ENCODE measurements around the gene DCLK1. TPM values are rescaled to one million over a fixed set of nuclear protein-coding genes. Genes with fewer than 3 reads are reported as not detected.

The DCLK1 gene
- total RNA-seq, 2 donors from 2014 or later: 3.8 to 3.9 TPM

- DNase-seq (ENCODE audit: low spot score): no peak
- Histone ChIP-seq H3K27me3 (replicated peaks; ENCODE audit: insufficient read depth) (no peaks in the 10 kb centered on the region), H3K9me3 (no peaks in the 10 kb centered on the region), H3K27ac (no peak overlapping the region), H3K36me3 (no peaks in the 10 kb centered on the region), H3K4me3 (no peak overlapping the region), H3K4me1 (replicated peaks) (no peaks in the 10 kb centered on the region)
- intact Hi-C loops (cut with DNase I): no loop called here
- TF ChIP-seq POLR2A (IDR thresholded peaks at IDR 0.05) (no peak), POLR2AphosphoS5 (IDR thresholded peaks at IDR 0.05) (no peak)
- WGBS: 100% methylated on average over 5 of the region's 5 CpGs
Measured at GRCh38 chr13:36088463-36088862, 42.7 kb downstream of the DCLK1 start.

GRCh38 chr13:36088001-36088400, 43.2 kb downstream of the DCLK1 start:
- no peak overlapping the region for H3K27ac ChIP-seq
- 90% methylated on average over 2 of the region's 2 CpGs for WGBS
- no peak for TF ChIP-seq POLR2A (IDR thresholded peaks at IDR 0.05)
- TF ChIP-seq CTCF (IDR thresholded peaks at IDR 0.05): no peak
- no peak for TF ChIP-seq POLR2AphosphoS5 (IDR thresholded peaks at IDR 0.05)

GRCh38 chr13:36086117-36086516, 45.1 kb downstream of the DCLK1 start:
- Histone ChIP-seq H3K27ac (no peak overlapping the region), H3K9me3 (no peaks in the 10 kb centered on the region), H3K4me1 (replicated peaks) (no peaks in the 10 kb centered on the region), H3K27me3 (replicated peaks; ENCODE audit: insufficient read depth) (no peaks in the 10 kb centered on the region), H3K36me3 (no peaks in the 10 kb centered on the region), H3K4me3 (no peak overlapping the region)
- TF ChIP-seq POLR2AphosphoS5 (IDR thresholded peaks at IDR 0.05) (no peak), POLR2A (IDR thresholded peaks at IDR 0.05) (no peak), CTCF (IDR thresholded peaks at IDR 0.05) (no peak)
- intact Hi-C loops (cut with DNase I): no loop called here
- 72% methylated on average over 3 of the region's 3 CpGs for WGBS
- DNase-seq (ENCODE audit: low spot score): no peak

More at GRCh38 chr13:36088001-36088400, 43.2 kb downstream of the DCLK1 start:
- Histone ChIP-seq H3K27me3 (replicated peaks; ENCODE audit: insufficient read depth) (no peaks in the 10 kb centered on the region), H3K9me3 (no peaks in the 10 kb centered on the region), H3K36me3 (no peaks in the 10 kb centered on the region), H3K4me1 (replicated peaks) (no peaks in the 10 kb centered on the region), H3K4me3 (no peak overlapping the region)
- DNase-seq (ENCODE audit: low spot score): no peak
- intact Hi-C loops (cut with DNase I): no loop called here

- WGBS: 90% methylated on average over 6 of the region's 6 CpGs
- DNase-seq (ENCODE audit: low spot score): no peak
- no peaks in the 10 kb centered on the region for H3K9me3 ChIP-seq
- no peak overlapping the region for H3K27ac ChIP-seq
- intact Hi-C loops (cut with DNase I): no loop called here
- no peaks in the 10 kb centered on the region for H3K4me1 ChIP-seq (replicated peaks)
- no peaks in the 10 kb centered on the region for H3K27me3 ChIP-seq (replicated peaks; ENCODE audit: insufficient read depth)
- no peaks in the 10 kb centered on the region for H3K36me3 ChIP-seq
- H3K4me3 ChIP-seq: no peak overlapping the region
- TF ChIP-seq POLR2AphosphoS5 (IDR thresholded peaks at IDR 0.05): no peak
- no peak for TF ChIP-seq CTCF (IDR thresholded peaks at IDR 0.05)
- no peak for TF ChIP-seq POLR2A (IDR thresholded peaks at IDR 0.05)
Measured at GRCh38 chr13:36084131-36084530, 47.1 kb downstream of the DCLK1 start.

- intact Hi-C loops (cut with DNase I): no loop called here
- Histone ChIP-seq H3K27me3 (replicated peaks; ENCODE audit: insufficient read depth) (no peaks in the 10 kb centered on the region), H3K27ac (no peak overlapping the region), H3K4me1 (replicated peaks) (no peaks in the 10 kb centered on the region), H3K9me3 (no peaks in the 10 kb centered on the region), H3K36me3 (no peaks in the 10 kb centered on the region), H3K4me3 (no peak overlapping the region)
- DNase-seq (ENCODE audit: low spot score): no peak
- WGBS: 72% methylated on average over 2 of the region's 2 CpGs
- TF ChIP-seq POLR2AphosphoS5 (IDR thresholded peaks at IDR 0.05): no peak
- no peak for TF ChIP-seq POLR2A (IDR thresholded peaks at IDR 0.05)
- no peak for TF ChIP-seq CTCF (IDR thresholded peaks at IDR 0.05)
Measured at GRCh38 chr13:36082806-36083205, 48.4 kb downstream of the DCLK1 start.

All from prostate gland (tissue), 2 donors.